Esophagus squamous epithelium (tissue), 5 donors: ENCODE measurements around the gene EHHADH. TPM values are rescaled to one million over a fixed set of nuclear protein-coding genes. Genes with fewer than 3 reads are reported as not detected.

Experiments
- DNase-seq: peaks from one replicate; lab custom pipeline; 2025; lab: John Stamatoyannopoulos, UW
- H3K27ac ChIP-seq, 4 donors: fragments of 200-600 bp; sonication (generic); one replicate each; pipeline ENCODE4 v1.5.1; 2016 to 2019; ENCODE audit warnings: mild to moderate bottlenecking in 1 of 4
- H3K27me3 ChIP-seq, 4 donors: fragments of 200-600 bp; sonication (generic); 1 replicate in 3 of 4; 2 replicates in 1 of 4; pipeline versions ENCODE4 v1.5.1 to v1.6.0; 2017 to 2021; ENCODE audit warnings: antibody characterized with exemption in 1 of 4
- H3K36me3 ChIP-seq, 3 donors: fragments of 200-600 bp; sonication (generic); one replicate each; pipeline ENCODE4 v1.5.1; 2016 to 2019
- H3K4me1 ChIP-seq, 3 donors: fragments of 200-600 bp; sonication (generic); one replicate each; pipeline ENCODE4 v1.5.1; 2017 to 2019
- H3K4me3 ChIP-seq, 4 donors: fragments of 200-600 bp; sonication (generic); 1 replicate in 3 of 4; 2 replicates in 1 of 4; pipeline ENCODE4 v1.5.1; 2016 to 2019; ENCODE audit warnings: mild to moderate bottlenecking in 2 of 4, moderate library complexity in 1 of 4
- H3K9me3 ChIP-seq, 3 donors: fragments of 200-600 bp; sonication (generic); one replicate each; pipeline ENCODE4 v1.5.1; 2016 to 2019
- POLR2A ChIP-seq, 4 donors: fragments of 450-650 bp; IDR thresholded peaks; one replicate each; pipeline ENCODE4 v1.6.1; 2017; ENCODE audit warnings: antibody characterized with exemption in 4 of 4, mild to moderate bottlenecking in 4 of 4, moderate library complexity in 3 of 4
- WGBS, 2 donors: methylation state at CpG; one replicate each; pipeline ENCODE4 v1.1.5; 2018; 5-methylcytosine and 5-hydroxymethylcytosine counted together
- intact Hi-C: fragments of 100-400 bp; cut with DNase I; formaldehyde crosslinking; loops from one replicate; pipeline ENCODE4 v1.15.0; 2022
- total RNA-seq, 4 donors: library from RNA; depleted of rRNA; stranded (reverse); fragments of >200 nt; gene quantifications; one replicate each; pipeline ENCODE4 v1.1.0, GENCODE V29; 2016
- TF ChIP-seq, protein P1 (sequence below), 6 experiments: fragments of 450-650 bp in 4 of 6; fragments of 200-600 bp in 2 of 6; sonication (generic) in 2 of 6; IDR thresholded peaks; one replicate each; pipeline ENCODE4 v1.5.1; 2016 to 2019; ENCODE audit warnings: antibody characterized with exemption in 6 of 6, mild to moderate bottlenecking in 4 of 6, moderate library complexity in 4 of 6
- donor health status: DM: yes; HTN: yes; CAD: no.

Gene EHHADH
- total RNA-seq, 4 donors from 2014 or later, result 5.7 to 6.3 (median 5.9) TPM

DNA sequence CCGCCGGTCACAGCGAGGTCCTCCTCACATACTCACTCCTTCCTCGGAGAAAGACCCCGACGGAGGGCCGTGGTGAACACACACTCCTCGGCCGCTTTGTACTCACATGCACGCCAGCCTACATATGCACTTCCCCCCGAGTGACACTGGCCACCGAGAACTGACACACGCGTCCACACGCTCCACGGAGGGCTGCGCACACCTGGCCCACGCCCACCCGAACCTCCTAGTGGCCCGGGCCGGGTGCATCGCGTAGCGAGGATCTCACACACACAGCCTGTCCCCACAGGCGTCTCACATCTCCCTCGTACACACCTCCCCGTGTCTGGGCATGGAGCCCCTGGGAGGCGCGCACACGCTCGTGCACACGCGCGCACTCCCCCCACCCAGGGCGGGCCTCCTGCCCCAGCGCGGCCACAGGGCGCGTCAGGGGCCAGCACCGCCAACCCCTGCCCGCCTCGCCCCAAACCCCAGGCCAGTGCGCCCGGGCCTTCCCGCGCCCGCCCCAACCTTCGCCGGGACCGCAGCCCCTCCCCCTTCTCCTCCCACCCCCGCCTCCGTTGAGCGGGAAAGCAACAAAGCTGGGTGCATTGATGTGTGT lies 100.6 kb downstream of the EHHADH start:
- intact Hi-C loops, result no loop called here
- Histone ChIP-seq H3K27me3 (peaks cover 0 to 75% (median 3%) of the 10 kb centered on the region in 4 donors), H3K27ac (peak overlapping the region; percentile 7 to 89 (median 80)), H3K4me3 (peak overlapping the region; percentile 44 to 75 (median 69)), H3K36me3 (no peaks in the 10 kb centered on the region), H3K4me1 (peaks cover 0 to 30% (median 13%) of the 10 kb centered on the region in 3 donors), H3K9me3 (no peaks in the 10 kb centered on the region)
- 0% methylated on average over 5 of the region's 53 CpGs; no CpG with 5 or more reads in 1 of the 2 donors for WGBS, 2 donors
- no peak for DNase-seq
- TF ChIP-seq, protein P1, sequence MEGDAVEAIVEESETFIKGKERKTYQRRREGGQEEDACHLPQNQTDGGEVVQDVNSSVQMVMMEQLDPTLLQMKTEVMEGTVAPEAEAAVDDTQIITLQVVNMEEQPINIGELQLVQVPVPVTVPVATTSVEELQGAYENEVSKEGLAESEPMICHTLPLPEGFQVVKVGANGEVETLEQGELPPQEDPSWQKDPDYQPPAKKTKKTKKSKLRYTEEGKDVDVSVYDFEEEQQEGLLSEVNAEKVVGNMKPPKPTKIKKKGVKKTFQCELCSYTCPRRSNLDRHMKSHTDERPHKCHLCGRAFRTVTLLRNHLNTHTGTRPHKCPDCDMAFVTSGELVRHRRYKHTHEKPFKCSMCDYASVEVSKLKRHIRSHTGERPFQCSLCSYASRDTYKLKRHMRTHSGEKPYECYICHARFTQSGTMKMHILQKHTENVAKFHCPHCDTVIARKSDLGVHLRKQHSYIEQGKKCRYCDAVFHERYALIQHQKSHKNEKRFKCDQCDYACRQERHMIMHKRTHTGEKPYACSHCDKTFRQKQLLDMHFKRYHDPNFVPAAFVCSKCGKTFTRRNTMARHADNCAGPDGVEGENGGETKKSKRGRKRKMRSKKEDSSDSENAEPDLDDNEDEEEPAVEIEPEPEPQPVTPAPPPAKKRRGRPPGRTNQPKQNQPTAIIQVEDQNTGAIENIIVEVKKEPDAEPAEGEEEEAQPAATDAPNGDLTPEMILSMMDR (IDR thresholded peaks at IDR 0.05), result no peak
- no peak for TF ChIP-seq POLR2A (IDR thresholded peaks at IDR 0.05)

DNA sequence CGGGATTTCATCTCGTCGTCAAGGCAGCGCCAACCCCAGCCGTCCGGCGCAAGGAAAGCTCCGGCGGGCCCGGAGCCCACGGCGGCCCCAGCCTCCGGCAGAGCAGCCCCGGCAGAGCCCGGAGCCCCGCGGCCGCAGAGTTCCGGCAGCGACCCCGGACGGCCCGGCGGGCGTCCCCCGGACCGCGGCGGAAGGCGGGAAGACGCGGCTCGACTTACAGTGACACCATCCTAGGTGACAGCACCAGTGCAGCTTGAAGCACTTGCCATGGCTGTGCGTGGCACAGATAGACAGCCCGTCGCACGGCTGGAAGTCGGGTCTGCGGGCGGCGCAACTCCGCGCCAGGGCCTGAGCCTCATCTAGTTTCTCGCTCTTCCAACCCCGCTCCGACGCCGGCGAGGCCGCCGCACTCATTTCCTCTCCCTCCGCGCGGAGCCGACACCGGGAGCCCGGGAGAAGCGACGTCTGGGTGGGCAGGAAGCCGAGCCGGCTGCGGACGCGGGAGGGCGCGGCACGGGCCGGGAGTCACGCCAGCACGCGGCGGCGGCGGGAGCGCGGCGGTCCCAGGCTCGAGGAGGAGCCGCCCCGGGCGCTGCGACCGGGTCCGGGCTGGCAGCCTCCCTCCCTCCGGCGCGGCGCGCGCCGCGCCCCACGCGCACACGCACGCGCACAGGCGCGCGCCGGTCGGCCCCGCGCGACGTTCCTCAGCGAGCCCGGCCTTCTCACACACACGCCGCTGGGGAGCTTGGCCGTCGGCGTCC lies 101.3 kb downstream of the EHHADH start, which contains the start of gene C3orf70:
Gene C3orf70 (minus strand): TSS at position 651 of the 761 bp plus-strand sequence. CDS start 237 bp downstream, at position 414.
- WGBS, 2 donors, result 0% methylated on average over 17 of the region's 113 CpGs; no CpG with 5 or more reads in 1 of the 2 donors
- no peaks in the 10 kb centered on the region for H3K9me3 ChIP-seq
- no peak for DNase-seq
- no peaks in the 10 kb centered on the region for H3K36me3 ChIP-seq
- intact Hi-C loops, result no loop called here
- H3K27ac ChIP-seq, result peak within 1 kb of the TSS; percentile 64 to 89 (median 84)
- TF ChIP-seq, protein P1 (IDR thresholded peaks at IDR 0.05), result no peak
- TF ChIP-seq POLR2A (IDR thresholded peaks at IDR 0.05), result peak in 1 of 4 donors; percentile 28
- peaks cover 0 to 77% (median 3%) of the 10 kb centered on the region in 4 donors for H3K27me3 ChIP-seq
- peak within 1 kb of the TSS; percentile 44 to 75 (median 69) for H3K4me3 ChIP-seq
- H3K4me1 ChIP-seq, result peaks cover 0 to 30% (median 13%) of the 10 kb centered on the region in 3 donors

GRCh38 chr3:185151964-185152409 lies 101.9 kb downstream of the EHHADH start:
- peaks cover 0 to 30% (median 13%) of the 10 kb centered on the region in 3 donors for H3K4me1 ChIP-seq
- H3K27me3 ChIP-seq, result peaks cover 0 to 76% (median 3%) of the 10 kb centered on the region in 4 donors
- H3K36me3 ChIP-seq, result no peaks in the 10 kb centered on the region
- WGBS, 2 donors, result 7 to 8% methylated on average over 8 to 9 of the region's 9 CpGs
- TF ChIP-seq, protein P1 (IDR thresholded peaks at IDR 0.05), result no peak
- no peak for TF ChIP-seq POLR2A (IDR thresholded peaks at IDR 0.05)
- no peaks in the 10 kb centered on the region for H3K9me3 ChIP-seq
- intact Hi-C loops, result no loop called here
- peak overlapping the region; percentile 44 to 75 (median 69) for H3K4me3 ChIP-seq
- H3K27ac ChIP-seq, result peak overlapping the region; percentile 64 to 89 (median 84)
- no peak for DNase-seq

GRCh38 chr3:185151101-185151963 lies 102.5 kb downstream of the EHHADH start:
- no peak for DNase-seq
- H3K27ac ChIP-seq, result peak overlapping the region in 3 of 4 donors; percentile 81 to 89 (median 88)
- no peaks in the 10 kb centered on the region for H3K36me3 ChIP-seq
- H3K9me3 ChIP-seq, result no peaks in the 10 kb centered on the region
- H3K4me3 ChIP-seq, result peak overlapping the region; percentile 44 to 75 (median 69)
- intact Hi-C loops, result no loop called here
- peaks cover 0 to 30% (median 13%) of the 10 kb centered on the region in 3 donors for H3K4me1 ChIP-seq
- peaks cover 0 to 76% (median 3%) of the 10 kb centered on the region in 4 donors for H3K27me3 ChIP-seq
- TF ChIP-seq, protein P1 (IDR thresholded peaks at IDR 0.05), result no peak
- TF ChIP-seq POLR2A (IDR thresholded peaks at IDR 0.05), result no peak
- WGBS, 2 donors, result 55 to 58% methylated on average over 8 of the region's 8 CpGs
